Measurements from ENCODE around the gene RAI14. TPM values are rescaled to one million over a fixed set of nuclear protein-coding genes. Genes with fewer than 3 reads are reported as not detected.

The RAI14 gene
- total RNA-seq, 6 experiments from 2014 or later = 11.9 to 30.8 (median 20.8) TPM

DNA sequence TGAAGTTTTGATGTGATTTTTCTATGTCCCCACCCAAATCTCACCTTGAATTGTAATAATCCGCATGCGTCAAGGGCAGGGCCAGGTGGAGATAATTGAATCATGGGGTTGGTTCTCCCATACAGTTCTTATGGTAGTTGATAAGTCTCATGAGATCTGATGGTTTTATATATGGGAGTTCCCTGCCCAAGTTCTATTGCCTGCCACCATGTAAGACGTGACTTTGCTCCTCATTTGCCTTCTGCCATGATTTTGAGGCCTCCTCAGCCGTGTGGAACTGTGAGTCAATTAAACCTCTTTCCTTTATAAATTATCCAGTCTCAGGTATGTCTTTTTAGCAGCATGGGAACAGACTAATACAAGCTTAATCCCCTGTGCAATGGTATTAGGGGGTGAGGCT lies 25.5 kb upstream of the RAI14 start:
- Histone ChIP-seq H3K4me1 (no peaks in the 10 kb centered on the region), H3K36me3 (no peaks in the 10 kb centered on the region), H3K27me3 (no peaks in the 10 kb centered on the region), H3K9me3 (no peaks in the 10 kb centered on the region), H3K4me3 (no peak overlapping the region), H3K27ac (no peak overlapping the region)
- ATAC-seq (no peak), DNase-seq (no peak)
- 88% methylated on average over 4 of the region's 4 CpGs for WGBS (ENCODE audit: insufficient coverage, low coverage, low lambda C conversion rate, missing lambda C conversion rate)
- intact Hi-C loops (cut with DNase I) = no loop called here
- TF ChIP-seq, protein P1, sequence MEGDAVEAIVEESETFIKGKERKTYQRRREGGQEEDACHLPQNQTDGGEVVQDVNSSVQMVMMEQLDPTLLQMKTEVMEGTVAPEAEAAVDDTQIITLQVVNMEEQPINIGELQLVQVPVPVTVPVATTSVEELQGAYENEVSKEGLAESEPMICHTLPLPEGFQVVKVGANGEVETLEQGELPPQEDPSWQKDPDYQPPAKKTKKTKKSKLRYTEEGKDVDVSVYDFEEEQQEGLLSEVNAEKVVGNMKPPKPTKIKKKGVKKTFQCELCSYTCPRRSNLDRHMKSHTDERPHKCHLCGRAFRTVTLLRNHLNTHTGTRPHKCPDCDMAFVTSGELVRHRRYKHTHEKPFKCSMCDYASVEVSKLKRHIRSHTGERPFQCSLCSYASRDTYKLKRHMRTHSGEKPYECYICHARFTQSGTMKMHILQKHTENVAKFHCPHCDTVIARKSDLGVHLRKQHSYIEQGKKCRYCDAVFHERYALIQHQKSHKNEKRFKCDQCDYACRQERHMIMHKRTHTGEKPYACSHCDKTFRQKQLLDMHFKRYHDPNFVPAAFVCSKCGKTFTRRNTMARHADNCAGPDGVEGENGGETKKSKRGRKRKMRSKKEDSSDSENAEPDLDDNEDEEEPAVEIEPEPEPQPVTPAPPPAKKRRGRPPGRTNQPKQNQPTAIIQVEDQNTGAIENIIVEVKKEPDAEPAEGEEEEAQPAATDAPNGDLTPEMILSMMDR (IDR thresholded peaks at IDR 0.05) = no peak
- no peak for TF ChIP-seq POLR2A (IDR thresholded peaks at IDR 0.05)

DNA sequence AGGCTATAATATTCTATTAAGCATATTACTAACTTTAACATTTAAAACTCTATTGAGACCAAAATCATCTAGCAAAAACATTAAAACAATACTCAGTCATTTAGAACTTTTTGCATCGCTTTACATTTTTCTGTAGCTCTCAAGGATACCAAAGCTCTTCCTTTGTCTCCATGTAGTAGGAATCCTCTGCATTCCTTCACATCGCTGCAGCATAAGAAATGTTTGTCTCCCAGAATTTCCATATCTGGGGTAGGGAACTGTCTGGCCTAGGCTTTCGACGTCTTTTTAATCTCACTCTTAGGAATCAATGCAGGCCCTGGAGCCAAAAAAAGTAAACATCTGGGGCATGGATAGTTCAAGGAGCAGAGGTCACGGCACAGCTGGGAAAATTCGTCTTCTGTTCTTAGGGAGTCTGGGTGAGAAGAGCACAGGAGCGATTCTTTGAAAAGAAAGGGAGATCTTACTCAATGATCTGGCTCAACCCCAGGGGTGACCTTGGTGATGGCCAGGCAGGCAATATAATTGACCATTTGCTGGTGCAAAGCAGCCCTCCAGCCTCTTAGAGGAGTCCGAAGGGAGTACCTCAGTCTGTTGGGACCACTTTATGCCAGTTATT lies 23.2 kb upstream of the RAI14 start:
- DNase-seq (no peak), ATAC-seq (peak in 2 of 4 donors; percentile 28 to 58)
- Histone ChIP-seq H3K9me3 (no peaks in the 10 kb centered on the region), H3K4me1 (no peaks in the 10 kb centered on the region), H3K4me3 (no peak overlapping the region), H3K27me3 (no peaks in the 10 kb centered on the region), H3K36me3 (no peaks in the 10 kb centered on the region), H3K27ac (no peak overlapping the region)
- 48% methylated on average over 8 of the region's 8 CpGs for WGBS (ENCODE audit: insufficient coverage, low coverage, low lambda C conversion rate, missing lambda C conversion rate)
- TF ChIP-seq, protein P1 (IDR thresholded peaks at IDR 0.05) = no peak
- TF ChIP-seq POLR2A (IDR thresholded peaks at IDR 0.05) = no peak
- intact Hi-C loops (cut with DNase I) = no loop called here

DNA sequence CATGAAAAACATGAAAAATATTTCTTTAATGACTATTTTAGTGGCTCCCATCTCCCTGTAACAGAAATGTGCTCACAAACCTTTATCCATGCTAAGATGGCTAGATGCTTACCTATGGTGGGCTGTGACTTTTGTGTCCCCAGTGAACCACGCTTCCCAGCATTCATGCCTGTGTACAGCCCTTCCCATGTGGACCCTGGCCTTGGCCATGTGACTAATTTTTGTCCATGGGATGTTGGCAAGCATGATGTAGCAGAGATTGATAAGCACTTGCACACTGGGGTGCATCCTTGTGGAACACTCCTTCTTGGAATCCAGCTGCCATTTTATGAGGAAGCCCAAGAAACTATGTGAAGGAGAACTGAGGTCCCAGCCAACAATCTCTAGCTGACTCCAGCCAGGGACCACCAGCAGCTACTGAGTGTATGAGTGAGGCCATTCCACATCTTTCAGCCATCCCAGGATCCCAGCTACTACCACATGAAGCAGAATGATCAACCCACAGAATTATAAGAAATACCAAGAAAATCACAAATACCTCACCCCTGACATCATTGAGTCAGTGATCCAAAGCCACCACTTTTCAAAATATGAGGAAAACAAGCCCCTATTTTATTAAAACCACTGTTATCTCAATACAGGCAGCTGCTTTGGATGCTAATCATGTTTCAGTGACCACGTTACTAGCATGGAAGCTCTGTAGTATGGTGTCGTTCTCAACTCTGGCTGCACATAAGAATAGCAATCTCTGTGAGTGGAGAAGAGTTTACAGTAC lies 16.1 kb upstream of the RAI14 start:
- WGBS (ENCODE audit: insufficient coverage, low coverage, low lambda C conversion rate, missing lambda C conversion rate) = 89% methylated on average over 3 of the region's 3 CpGs
- intact Hi-C loops (cut with DNase I) = no loop called here
- no peak for TF ChIP-seq POLR2A (IDR thresholded peaks at IDR 0.05)
- TF ChIP-seq, protein P1 (IDR thresholded peaks at IDR 0.05) = no peak
- no peak overlapping the region for H3K4me3 ChIP-seq
- H3K27me3 ChIP-seq = no peaks in the 10 kb centered on the region
- H3K27ac ChIP-seq = no peak overlapping the region
- ATAC-seq (no peak), DNase-seq (no peak)
- H3K4me1 ChIP-seq = no peaks in the 10 kb centered on the region
- H3K9me3 ChIP-seq = no peaks in the 10 kb centered on the region
- H3K36me3 ChIP-seq = no peaks in the 10 kb centered on the region

DNA sequence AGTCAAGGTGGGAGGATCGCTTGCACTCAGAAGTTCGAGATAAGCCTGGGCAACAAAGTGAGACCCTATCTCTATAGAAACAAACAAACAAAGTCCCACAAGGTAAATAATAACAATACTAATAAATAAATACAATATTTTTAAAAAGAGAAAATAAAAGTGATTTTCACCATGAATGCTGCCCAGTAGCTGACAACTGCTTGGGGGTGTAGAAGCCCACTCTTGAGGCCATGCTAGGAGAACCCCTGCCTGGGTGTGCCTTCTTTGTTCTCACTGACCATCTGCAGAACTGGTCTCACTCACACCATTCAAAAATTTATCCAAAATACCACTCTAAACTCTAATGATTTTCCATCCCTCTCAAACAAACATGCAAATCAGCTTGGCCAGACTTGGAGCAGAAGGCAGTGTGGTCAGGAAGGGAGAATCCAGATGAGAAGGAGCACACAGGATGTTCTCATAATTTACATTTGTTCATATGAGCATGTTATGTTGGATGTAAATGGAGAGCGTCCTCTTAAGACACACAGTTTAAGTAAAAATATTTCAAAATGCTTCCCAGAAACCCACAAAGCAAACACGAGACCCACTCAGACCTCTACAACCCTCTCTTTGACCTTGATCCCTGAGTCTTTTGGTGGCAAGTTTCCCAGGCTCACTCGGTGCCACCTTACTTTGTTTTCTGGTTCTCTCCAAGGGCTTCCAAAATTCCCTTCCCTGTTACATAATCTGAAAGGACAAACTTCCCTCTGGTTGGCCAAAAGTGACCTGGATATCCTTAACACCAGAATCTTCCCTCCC lies 7.9 kb upstream of the RAI14 start:
- 61% methylated on average over 5 of the region's 5 CpGs for WGBS (ENCODE audit: insufficient coverage, low coverage, low lambda C conversion rate, missing lambda C conversion rate)
- Histone ChIP-seq H3K4me3 (no peak overlapping the region), H3K36me3 (no peaks in the 10 kb centered on the region), H3K27ac (no peak overlapping the region), H3K9me3 (no peaks in the 10 kb centered on the region), H3K4me1 (no peaks in the 10 kb centered on the region), H3K27me3 (no peaks in the 10 kb centered on the region)
- TF ChIP-seq, protein P1 (IDR thresholded peaks at IDR 0.05) = no peak
- no peak for TF ChIP-seq POLR2A (IDR thresholded peaks at IDR 0.05)
- intact Hi-C loops (cut with DNase I) = no loop called here
- no peak for DNase-seq
- peak in 1 of 4 donors; percentile 31 for ATAC-seq

Data from right lobe of liver (tissue), 6 donors.